ENCODE data around the gene CACNA1D.
"Not testable (repeated sequence)": the region's sequence is repeated elsewhere in the genome, so short reads cannot be mapped to it uniquely, and the experiment has no call there.

CACNA1D gene

DNA sequence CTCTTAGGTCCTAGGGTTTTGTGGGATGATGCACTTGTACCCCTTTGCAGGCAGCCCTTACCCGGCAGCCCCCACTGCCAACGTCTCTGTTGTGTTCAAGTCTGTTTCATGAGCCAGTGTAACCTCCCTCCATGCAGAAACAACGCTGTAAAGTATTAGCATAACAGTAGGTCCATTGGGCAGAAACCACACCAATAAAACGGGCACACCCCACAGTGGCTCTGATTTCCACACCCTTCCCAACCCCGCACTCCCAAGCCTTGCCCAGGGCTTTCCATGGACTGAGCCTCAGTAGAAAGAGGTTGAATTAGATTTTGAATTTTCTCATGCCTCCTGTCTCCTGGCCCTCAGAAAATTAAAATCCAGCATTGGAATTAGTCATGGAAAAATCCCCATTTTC, 124.5 kb downstream of the CACNA1D start:
- Histone ChIP-seq H3K27ac (ENCODE audit: low read depth in 2 of 2, low read length in 2 of 2) (peak overlapping the region in 1 of 2 donors; percentile 48), H3K4me1 (ENCODE audit: control insufficient read depth in 2 of 2, insufficient read depth in 2 of 2, low read length in 2 of 2) (peaks cover 14 to 24% of the 10 kb centered on the region in 2 donors), H3K4me3 (ENCODE audit: low read length in 2 of 2) (no peak overlapping the region), H3K9ac (ENCODE audit: low read depth in 1 of 2, low read length in 2 of 2) (no peak overlapping the region), H3K36me3 (ENCODE audit: control insufficient read depth in 2 of 2, insufficient read depth in 2 of 2, low read length in 2 of 2) (no peaks in the 10 kb centered on the region), H3K27me3 (ENCODE audit: control insufficient read depth in 2 of 2, insufficient read depth in 2 of 2, low read length in 2 of 2) (no peaks in the 10 kb centered on the region), H3K9me3 (ENCODE audit: control insufficient read depth in 2 of 2, low read length in 2 of 2) (no peaks in the 10 kb centered on the region)

- Histone ChIP-seq H3K27me3 (ENCODE audit: control insufficient read depth in 2 of 2, insufficient read depth in 2 of 2, low read length in 2 of 2) (no peaks in the 10 kb centered on the region), H3K27ac (ENCODE audit: low read depth in 2 of 2, low read length in 2 of 2) (no peak overlapping the region), H3K36me3 (ENCODE audit: control insufficient read depth in 2 of 2, insufficient read depth in 2 of 2, low read length in 2 of 2) (no peaks in the 10 kb centered on the region), H3K9me3 (ENCODE audit: control insufficient read depth in 2 of 2, low read length in 2 of 2) (no peaks in the 10 kb centered on the region), H3K4me1 (ENCODE audit: control insufficient read depth in 2 of 2, insufficient read depth in 2 of 2, low read length in 2 of 2) (no peaks in the 10 kb centered on the region), H3K4me3 (ENCODE audit: low read length in 2 of 2) (no peak overlapping the region), H3K9ac (ENCODE audit: low read depth in 1 of 2, low read length in 2 of 2) (no peak overlapping the region)
Observed at GRCh38 chr3:53624061-53624857, 129.8 kb downstream of the CACNA1D start.

DNA sequence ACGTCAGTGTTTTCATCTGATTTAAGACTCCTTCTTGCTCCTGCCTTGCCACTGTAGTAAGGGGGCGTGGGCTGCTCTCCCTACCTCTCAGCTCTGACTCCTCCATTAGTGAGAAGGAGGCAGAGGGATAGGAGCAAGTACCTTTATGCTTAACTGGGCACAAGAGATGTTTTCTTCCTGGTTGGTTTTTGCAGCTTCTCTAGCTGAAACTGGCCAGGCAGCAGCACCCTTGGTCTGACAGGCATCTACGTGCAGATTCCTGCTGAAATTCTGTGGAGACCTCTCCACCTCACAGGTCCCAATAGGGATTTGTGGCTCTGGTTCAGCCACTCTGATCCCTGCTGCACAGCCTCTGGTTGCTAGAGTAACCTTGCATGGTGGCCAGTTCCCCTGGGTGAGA, 132.5 kb downstream of the CACNA1D start:
- Histone ChIP-seq H3K4me3 (ENCODE audit: low read length in 2 of 2) (no peak overlapping the region), H3K9me3 (ENCODE audit: control insufficient read depth in 2 of 2, low read length in 2 of 2) (no peaks in the 10 kb centered on the region), H3K27me3 (ENCODE audit: control insufficient read depth in 2 of 2, insufficient read depth in 2 of 2, low read length in 2 of 2) (no peaks in the 10 kb centered on the region), H3K36me3 (ENCODE audit: control insufficient read depth in 2 of 2, insufficient read depth in 2 of 2, low read length in 2 of 2) (no peaks in the 10 kb centered on the region), H3K9ac (ENCODE audit: low read depth in 1 of 2, low read length in 2 of 2) (no peak overlapping the region), H3K27ac (ENCODE audit: low read depth in 2 of 2, low read length in 2 of 2) (no peak overlapping the region), H3K4me1 (ENCODE audit: control insufficient read depth in 2 of 2, insufficient read depth in 2 of 2, low read length in 2 of 2) (peaks cover 0 to 4% of the 10 kb centered on the region in 2 donors)

DNA sequence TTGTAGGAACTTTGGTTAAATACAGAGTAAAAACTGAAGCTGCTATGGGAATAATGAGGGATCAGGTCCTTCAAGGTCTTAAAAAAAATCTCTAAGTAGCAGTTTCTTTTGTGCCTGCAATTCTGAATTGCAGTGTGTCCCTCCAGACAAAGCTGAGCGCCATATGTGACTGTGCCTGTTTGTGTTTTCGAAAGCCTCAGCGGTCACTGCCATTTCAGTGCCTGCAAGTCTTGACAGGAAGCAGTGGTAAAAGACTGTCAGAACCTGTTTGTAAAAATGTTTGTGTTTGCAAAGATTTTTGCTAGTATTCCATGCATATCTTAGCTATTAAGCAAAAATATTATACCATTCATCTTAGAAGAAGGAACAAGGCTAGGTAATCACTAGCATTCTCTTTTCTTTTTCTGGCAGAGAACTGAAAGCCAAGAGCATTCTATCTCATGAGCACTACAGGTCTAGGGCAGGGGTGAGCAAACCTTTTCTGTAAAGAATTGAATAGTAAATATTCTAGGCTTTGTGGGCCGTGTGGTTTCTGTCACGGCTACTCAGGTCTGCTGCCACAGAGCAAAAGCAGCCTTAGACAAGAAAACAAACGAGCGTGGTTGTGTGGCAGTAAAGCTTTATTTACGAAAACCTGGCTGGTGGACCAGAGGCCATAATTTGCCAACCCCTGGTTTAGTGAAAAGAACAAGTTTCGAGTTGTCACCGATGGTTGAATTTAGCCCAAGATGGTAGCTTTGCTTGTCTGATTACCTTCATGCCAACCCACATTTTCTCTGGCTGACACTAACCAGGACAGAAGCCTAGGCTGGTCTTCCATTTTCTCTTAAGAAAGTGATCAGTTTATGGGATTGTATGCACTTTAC, 134.4 kb downstream of the CACNA1D start:
- H3K9ac ChIP-seq (ENCODE audit: low read depth in 1 of 2, low read length in 2 of 2), result no peak overlapping the region
- H3K4me3 ChIP-seq (ENCODE audit: low read length in 2 of 2), result no peak overlapping the region
- no peaks in the 10 kb centered on the region for H3K27me3 ChIP-seq (ENCODE audit: control insufficient read depth in 2 of 2, insufficient read depth in 2 of 2, low read length in 2 of 2)
- H3K9me3 ChIP-seq (ENCODE audit: control insufficient read depth in 2 of 2, low read length in 2 of 2), result no peaks in the 10 kb centered on the region
- peaks cover 0 to 4% of the 10 kb centered on the region in 2 donors for H3K4me1 ChIP-seq (ENCODE audit: control insufficient read depth in 2 of 2, insufficient read depth in 2 of 2, low read length in 2 of 2)
- no peaks in the 10 kb centered on the region for H3K36me3 ChIP-seq (ENCODE audit: control insufficient read depth in 2 of 2, insufficient read depth in 2 of 2, low read length in 2 of 2)
- H3K27ac ChIP-seq (ENCODE audit: low read depth in 2 of 2, low read length in 2 of 2), result no peak overlapping the region

- no peak overlapping the region for H3K4me3 ChIP-seq (ENCODE audit: low read length in 2 of 2)
- no peak overlapping the region for H3K27ac ChIP-seq (ENCODE audit: low read depth in 2 of 2, low read length in 2 of 2)
- no peaks in the 10 kb centered on the region for H3K36me3 ChIP-seq (ENCODE audit: control insufficient read depth in 2 of 2, insufficient read depth in 2 of 2, low read length in 2 of 2)
- no peaks in the 10 kb centered on the region for H3K9me3 ChIP-seq (ENCODE audit: control insufficient read depth in 2 of 2, low read length in 2 of 2)
- no peaks in the 10 kb centered on the region for H3K27me3 ChIP-seq (ENCODE audit: control insufficient read depth in 2 of 2, insufficient read depth in 2 of 2, low read length in 2 of 2)
- no peak overlapping the region for H3K9ac ChIP-seq (ENCODE audit: low read depth in 1 of 2, low read length in 2 of 2)
- H3K4me1 ChIP-seq (ENCODE audit: control insufficient read depth in 2 of 2, insufficient read depth in 2 of 2, low read length in 2 of 2), result peaks cover 0 to 4% of the 10 kb centered on the region in 2 donors
Observed at GRCh38 chr3:53629402-53629723, 135.0 kb downstream of the CACNA1D start.

DNA sequence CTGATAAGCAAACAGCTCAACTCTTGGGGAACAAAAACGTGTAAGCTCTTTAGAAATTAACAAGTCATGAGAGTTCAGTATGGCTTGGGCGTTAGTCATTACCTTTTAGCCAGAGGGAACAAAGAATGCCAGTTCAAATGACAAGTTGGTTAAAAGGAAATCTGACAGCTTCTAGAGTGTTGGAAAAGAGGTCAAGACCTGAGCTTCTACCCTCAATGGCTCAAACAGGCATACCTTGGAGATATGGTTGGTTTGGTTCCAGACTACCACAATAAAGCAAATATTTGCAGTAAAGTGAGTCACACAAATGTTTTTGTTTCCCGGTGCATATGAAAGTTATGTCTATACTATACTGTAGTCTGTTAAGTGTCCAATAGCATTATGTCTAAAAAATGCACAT, 136.1 kb downstream of the CACNA1D start:
- H3K4me3 ChIP-seq (ENCODE audit: low read length in 2 of 2), result no peak overlapping the region
- no peaks in the 10 kb centered on the region for H3K27me3 ChIP-seq (ENCODE audit: control insufficient read depth in 2 of 2, insufficient read depth in 2 of 2, low read length in 2 of 2)
- H3K4me1 ChIP-seq (ENCODE audit: control insufficient read depth in 2 of 2, insufficient read depth in 2 of 2, low read length in 2 of 2), result peaks cover 0 to 4% of the 10 kb centered on the region in 2 donors
- no peak overlapping the region for H3K27ac ChIP-seq (ENCODE audit: low read depth in 2 of 2, low read length in 2 of 2)
- no peaks in the 10 kb centered on the region for H3K9me3 ChIP-seq (ENCODE audit: control insufficient read depth in 2 of 2, low read length in 2 of 2)
- H3K36me3 ChIP-seq (ENCODE audit: control insufficient read depth in 2 of 2, insufficient read depth in 2 of 2, low read length in 2 of 2), result no peaks in the 10 kb centered on the region
- no peak overlapping the region for H3K9ac ChIP-seq (ENCODE audit: low read depth in 1 of 2, low read length in 2 of 2)

GRCh38 chr3:53633197-53633787, 138.9 kb downstream of the CACNA1D start:
- peaks cover 0 to 4% of the 10 kb centered on the region in 2 donors for H3K4me1 ChIP-seq (ENCODE audit: control insufficient read depth in 2 of 2, insufficient read depth in 2 of 2, low read length in 2 of 2)
- no peaks in the 10 kb centered on the region for H3K36me3 ChIP-seq (ENCODE audit: control insufficient read depth in 2 of 2, insufficient read depth in 2 of 2, low read length in 2 of 2)
- H3K27ac ChIP-seq (ENCODE audit: low read depth in 2 of 2, low read length in 2 of 2), result no peak overlapping the region

GRCh38 chr3:53635041-53635440, 140.6 kb downstream of the CACNA1D start:
- Histone ChIP-seq H3K4me3 (ENCODE audit: low read length in 2 of 2) (no peak overlapping the region), H3K9me3 (ENCODE audit: control insufficient read depth in 2 of 2, low read length in 2 of 2) (no peaks in the 10 kb centered on the region), H3K36me3 (ENCODE audit: control insufficient read depth in 2 of 2, insufficient read depth in 2 of 2, low read length in 2 of 2) (no peaks in the 10 kb centered on the region), H3K27ac (ENCODE audit: low read depth in 2 of 2, low read length in 2 of 2) (no peak overlapping the region), H3K27me3 (ENCODE audit: control insufficient read depth in 2 of 2, insufficient read depth in 2 of 2, low read length in 2 of 2) (no peaks in the 10 kb centered on the region), H3K9ac (ENCODE audit: low read depth in 1 of 2, low read length in 2 of 2) (no peak overlapping the region), H3K4me1 (ENCODE audit: control insufficient read depth in 2 of 2, insufficient read depth in 2 of 2, low read length in 2 of 2) (peaks cover 0 to 4% of the 10 kb centered on the region in 2 donors)

More at GRCh38 chr3:53633197-53633787, 138.9 kb downstream of the CACNA1D start:
- no peak overlapping the region for H3K9ac ChIP-seq (ENCODE audit: low read depth in 1 of 2, low read length in 2 of 2)
- H3K27me3 ChIP-seq (ENCODE audit: control insufficient read depth in 2 of 2, insufficient read depth in 2 of 2, low read length in 2 of 2), result no peaks in the 10 kb centered on the region
- no peaks in the 10 kb centered on the region for H3K9me3 ChIP-seq (ENCODE audit: control insufficient read depth in 2 of 2, low read length in 2 of 2)
- peak overlapping the region in 1 of 2 donors; percentile 53 for H3K4me3 ChIP-seq (ENCODE audit: low read length in 2 of 2)

- not testable (repeated sequence) for H3K9ac ChIP-seq (ENCODE audit: low read depth in 1 of 2, low read length in 2 of 2); H3K27me3 ChIP-seq (ENCODE audit: control insufficient read depth in 2 of 2, insufficient read depth in 2 of 2, low read length in 2 of 2); H3K9me3 ChIP-seq (ENCODE audit: control insufficient read depth in 2 of 2, low read length in 2 of 2); H3K4me1 ChIP-seq (ENCODE audit: control insufficient read depth in 2 of 2, insufficient read depth in 2 of 2, low read length in 2 of 2); H3K27ac ChIP-seq (ENCODE audit: low read depth in 2 of 2, low read length in 2 of 2); H3K36me3 ChIP-seq (ENCODE audit: control insufficient read depth in 2 of 2, insufficient read depth in 2 of 2, low read length in 2 of 2); H3K4me3 ChIP-seq (ENCODE audit: low read length in 2 of 2)
Observed at GRCh38 chr3:53638806-53639205, 144.4 kb downstream of the CACNA1D start.

DNA sequence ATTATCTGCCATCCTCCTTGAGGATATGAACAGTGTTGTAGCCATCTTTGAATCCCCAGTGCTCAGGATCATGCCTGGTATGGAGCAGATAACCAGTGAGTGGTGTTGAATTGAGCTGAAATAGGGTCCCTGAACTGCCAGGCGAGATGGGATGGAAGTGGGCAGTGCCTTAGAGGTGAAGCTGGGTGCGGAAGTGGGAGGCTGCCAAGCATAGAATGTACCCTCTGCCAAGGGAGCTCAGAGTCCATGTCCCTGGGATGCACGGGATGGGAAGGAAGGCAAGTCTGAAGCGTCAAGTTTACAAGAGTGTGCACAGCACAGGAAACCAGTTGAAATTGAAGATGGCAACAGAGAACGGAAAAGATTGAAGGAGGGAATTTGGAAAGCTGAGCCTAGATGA, 147.0 kb downstream of the CACNA1D start:
- Histone ChIP-seq H3K27me3 (ENCODE audit: control insufficient read depth in 2 of 2, insufficient read depth in 2 of 2, low read length in 2 of 2) (peaks cover 0 to 2% of the 10 kb centered on the region in 2 donors), H3K9ac (ENCODE audit: low read depth in 1 of 2, low read length in 2 of 2) (no peak overlapping the region), H3K9me3 (ENCODE audit: control insufficient read depth in 2 of 2, low read length in 2 of 2) (no peaks in the 10 kb centered on the region), H3K4me1 (ENCODE audit: control insufficient read depth in 2 of 2, insufficient read depth in 2 of 2, low read length in 2 of 2) (no peaks in the 10 kb centered on the region), H3K27ac (ENCODE audit: low read depth in 2 of 2, low read length in 2 of 2) (no peak overlapping the region), H3K4me3 (ENCODE audit: low read length in 2 of 2) (no peak overlapping the region), H3K36me3 (ENCODE audit: control insufficient read depth in 2 of 2, insufficient read depth in 2 of 2, low read length in 2 of 2) (no peaks in the 10 kb centered on the region)
